Measurements from ENCODE around the gene HDAC8. TPM values are rescaled to one million over a fixed set of nuclear protein-coding genes. Genes with fewer than 3 reads are reported as not detected.
"Not testable (repeated sequence)": the region's sequence is repeated elsewhere in the genome, so short reads cannot be mapped to it uniquely, and the experiment has no call there.

Gene HDAC8
- polyA plus RNA-seq, 1 donor from 2014 or later: 54.0 TPM

DNA sequence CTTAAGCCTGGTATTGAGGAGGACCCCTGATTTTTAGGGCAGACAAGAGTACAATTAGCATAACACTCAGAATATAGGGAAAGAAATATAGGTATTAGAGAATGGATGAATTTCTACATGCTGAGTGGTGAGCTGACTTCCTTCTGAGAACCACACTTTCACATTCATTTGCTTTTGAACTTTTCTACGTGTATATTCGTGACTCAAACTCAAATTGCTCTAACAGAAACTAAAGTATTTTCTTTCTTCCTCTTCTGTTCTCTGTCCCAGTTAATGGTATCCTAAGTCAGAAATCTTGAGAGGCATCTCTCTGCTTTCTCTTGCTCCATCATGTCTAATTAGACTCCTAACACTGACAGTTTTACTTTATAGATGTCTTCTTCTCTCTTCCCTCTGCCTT is 163.8 kb downstream of the HDAC8 start:
- no peak overlapping the region for H3K27ac ChIP-seq (ENCODE audit: low read length)
- no peak overlapping the region for H2AFZ ChIP-seq (ENCODE audit: low read depth, low read length)
- no peak overlapping the region for H3K4me2 ChIP-seq (ENCODE audit: low read length)
- no peaks in the 10 kb centered on the region for H3K36me3 ChIP-seq (ENCODE audit: insufficient read depth, low read length)
- H3K27me3 ChIP-seq (ENCODE audit: insufficient read depth, low read depth, low read length): no peaks in the 10 kb centered on the region
- no peak overlapping the region for H3K4me3 ChIP-seq (ENCODE audit: low read length)
- no peaks in the 10 kb centered on the region for H3K9me2 ChIP-seq (ENCODE audit: insufficient read depth, low read length)
- no peaks in the 10 kb centered on the region for H4K20me1 ChIP-seq (ENCODE audit: insufficient read depth)
- TF ChIP-seq TAF1 (IDR thresholded peaks at IDR 0.05; ENCODE audit: low read depth) (no peak), POLR2AphosphoS5 (IDR thresholded peaks at IDR 0.05) (no peak), EP300 (conservative IDR thresholded peaks at IDR 0.05; ENCODE audit: poor library complexity, severe bottlenecking) (no peak), RAD21 (conservative IDR thresholded peaks at IDR 0.05) (no peak), SMC3 (conservative IDR thresholded peaks at IDR 0.05; ENCODE audit: poor library complexity) (no peak), EZH2 (IDR thresholded peaks at IDR 0.05; ENCODE audit: borderline replicate concordance, insufficient read depth, low read length, poor library complexity, severe bottlenecking) (no peak), MXI1 (conservative IDR thresholded peaks at IDR 0.05; ENCODE audit: poor library complexity, severe bottlenecking) (no peak)
- TF ChIP-seq, protein P1, sequence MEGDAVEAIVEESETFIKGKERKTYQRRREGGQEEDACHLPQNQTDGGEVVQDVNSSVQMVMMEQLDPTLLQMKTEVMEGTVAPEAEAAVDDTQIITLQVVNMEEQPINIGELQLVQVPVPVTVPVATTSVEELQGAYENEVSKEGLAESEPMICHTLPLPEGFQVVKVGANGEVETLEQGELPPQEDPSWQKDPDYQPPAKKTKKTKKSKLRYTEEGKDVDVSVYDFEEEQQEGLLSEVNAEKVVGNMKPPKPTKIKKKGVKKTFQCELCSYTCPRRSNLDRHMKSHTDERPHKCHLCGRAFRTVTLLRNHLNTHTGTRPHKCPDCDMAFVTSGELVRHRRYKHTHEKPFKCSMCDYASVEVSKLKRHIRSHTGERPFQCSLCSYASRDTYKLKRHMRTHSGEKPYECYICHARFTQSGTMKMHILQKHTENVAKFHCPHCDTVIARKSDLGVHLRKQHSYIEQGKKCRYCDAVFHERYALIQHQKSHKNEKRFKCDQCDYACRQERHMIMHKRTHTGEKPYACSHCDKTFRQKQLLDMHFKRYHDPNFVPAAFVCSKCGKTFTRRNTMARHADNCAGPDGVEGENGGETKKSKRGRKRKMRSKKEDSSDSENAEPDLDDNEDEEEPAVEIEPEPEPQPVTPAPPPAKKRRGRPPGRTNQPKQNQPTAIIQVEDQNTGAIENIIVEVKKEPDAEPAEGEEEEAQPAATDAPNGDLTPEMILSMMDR (IDR thresholded peaks at IDR 0.05; ENCODE audit: poor library complexity, severe bottlenecking): no peak
- TF ChIP-seq, protein P2, sequence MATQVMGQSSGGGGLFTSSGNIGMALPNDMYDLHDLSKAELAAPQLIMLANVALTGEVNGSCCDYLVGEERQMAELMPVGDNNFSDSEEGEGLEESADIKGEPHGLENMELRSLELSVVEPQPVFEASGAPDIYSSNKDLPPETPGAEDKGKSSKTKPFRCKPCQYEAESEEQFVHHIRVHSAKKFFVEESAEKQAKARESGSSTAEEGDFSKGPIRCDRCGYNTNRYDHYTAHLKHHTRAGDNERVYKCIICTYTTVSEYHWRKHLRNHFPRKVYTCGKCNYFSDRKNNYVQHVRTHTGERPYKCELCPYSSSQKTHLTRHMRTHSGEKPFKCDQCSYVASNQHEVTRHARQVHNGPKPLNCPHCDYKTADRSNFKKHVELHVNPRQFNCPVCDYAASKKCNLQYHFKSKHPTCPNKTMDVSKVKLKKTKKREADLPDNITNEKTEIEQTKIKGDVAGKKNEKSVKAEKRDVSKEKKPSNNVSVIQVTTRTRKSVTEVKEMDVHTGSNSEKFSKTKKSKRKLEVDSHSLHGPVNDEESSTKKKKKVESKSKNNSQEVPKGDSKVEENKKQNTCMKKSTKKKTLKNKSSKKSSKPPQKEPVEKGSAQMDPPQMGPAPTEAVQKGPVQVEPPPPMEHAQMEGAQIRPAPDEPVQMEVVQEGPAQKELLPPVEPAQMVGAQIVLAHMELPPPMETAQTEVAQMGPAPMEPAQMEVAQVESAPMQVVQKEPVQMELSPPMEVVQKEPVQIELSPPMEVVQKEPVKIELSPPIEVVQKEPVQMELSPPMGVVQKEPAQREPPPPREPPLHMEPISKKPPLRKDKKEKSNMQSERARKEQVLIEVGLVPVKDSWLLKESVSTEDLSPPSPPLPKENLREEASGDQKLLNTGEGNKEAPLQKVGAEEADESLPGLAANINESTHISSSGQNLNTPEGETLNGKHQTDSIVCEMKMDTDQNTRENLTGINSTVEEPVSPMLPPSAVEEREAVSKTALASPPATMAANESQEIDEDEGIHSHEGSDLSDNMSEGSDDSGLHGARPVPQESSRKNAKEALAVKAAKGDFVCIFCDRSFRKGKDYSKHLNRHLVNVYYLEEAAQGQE (IDR thresholded peaks at IDR 0.05; ENCODE audit: borderline replicate concordance): no peak
- H3K9ac ChIP-seq (ENCODE audit: low read length): no peak overlapping the region
- no peaks in the 10 kb centered on the region for H3K79me2 ChIP-seq (replicated peaks; ENCODE audit: insufficient read depth, low read length)
- no peaks in the 10 kb centered on the region for H3K9me3 ChIP-seq (ENCODE audit: low read length)
- H3F3A ChIP-seq (ENCODE audit: insufficient read depth, low read length, poor library complexity, severe bottlenecking): no peaks in the 10 kb centered on the region

DNA sequence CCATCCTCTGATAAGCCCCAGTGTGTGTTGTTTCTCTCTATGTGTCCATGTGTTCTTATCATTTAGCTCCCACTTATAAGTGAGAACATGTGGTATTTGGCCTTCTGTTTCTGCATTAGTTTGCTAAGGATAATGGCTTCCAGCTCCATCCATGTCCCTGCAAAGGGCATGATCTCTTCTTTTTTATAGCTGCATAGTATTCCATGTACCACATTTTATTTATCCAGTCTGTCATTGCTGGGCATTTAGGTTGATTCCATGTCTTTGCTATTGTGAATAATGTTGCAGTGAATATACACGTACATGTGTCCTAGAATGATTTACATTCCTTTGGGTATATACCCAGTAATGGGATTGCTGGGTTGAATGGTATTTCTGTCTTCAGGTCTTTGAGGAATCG is 167.5 kb downstream of the HDAC8 start:
- not testable (repeated sequence) for H3K9me3 ChIP-seq (ENCODE audit: low read length); H3K36me3 ChIP-seq (ENCODE audit: insufficient read depth, low read length); H3K9ac ChIP-seq (ENCODE audit: low read length); H4K20me1 ChIP-seq (ENCODE audit: insufficient read depth); H3K79me2 ChIP-seq (replicated peaks; ENCODE audit: insufficient read depth, low read length); H2AFZ ChIP-seq (ENCODE audit: low read depth, low read length); H3K27ac ChIP-seq (ENCODE audit: low read length); H3K27me3 ChIP-seq (ENCODE audit: insufficient read depth, low read depth, low read length); H3F3A ChIP-seq (ENCODE audit: insufficient read depth, low read length, poor library complexity, severe bottlenecking); H3K4me3 ChIP-seq (ENCODE audit: low read length); H3K9me2 ChIP-seq (ENCODE audit: insufficient read depth, low read length); H3K4me2 ChIP-seq (ENCODE audit: low read length)

DNA sequence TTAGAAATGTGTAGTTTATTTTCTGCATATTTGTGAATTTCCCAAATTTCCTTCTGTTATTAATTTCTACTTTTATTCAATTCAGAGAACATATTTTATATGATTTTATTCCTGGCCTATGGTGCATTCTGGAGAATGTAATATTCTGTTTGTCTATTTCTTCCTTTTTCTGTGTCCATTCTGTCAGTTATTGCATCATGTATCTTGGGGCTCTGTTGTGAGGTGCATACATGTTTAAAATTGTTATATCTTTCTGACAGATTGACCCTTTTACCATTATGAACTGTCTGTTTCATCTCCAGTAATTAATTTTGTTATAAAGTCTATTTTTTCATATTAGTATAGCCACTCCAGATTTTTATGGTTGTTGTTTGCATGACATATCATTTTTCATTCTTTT is 170.0 kb downstream of the HDAC8 start:
- H2AFZ ChIP-seq (ENCODE audit: low read depth, low read length): no peak overlapping the region
- no peak overlapping the region for H3K27ac ChIP-seq (ENCODE audit: low read length)
- H3F3A ChIP-seq (ENCODE audit: insufficient read depth, low read length, poor library complexity, severe bottlenecking): no peaks in the 10 kb centered on the region
- no peaks in the 10 kb centered on the region for H3K79me2 ChIP-seq (replicated peaks; ENCODE audit: insufficient read depth, low read length)
- TF ChIP-seq, protein P2 (IDR thresholded peaks at IDR 0.05; ENCODE audit: borderline replicate concordance): no peak
- no peak for TF ChIP-seq EZH2 (IDR thresholded peaks at IDR 0.05; ENCODE audit: borderline replicate concordance, insufficient read depth, low read length, poor library complexity, severe bottlenecking)
- TF ChIP-seq TAF1 (IDR thresholded peaks at IDR 0.05; ENCODE audit: low read depth): no peak
- TF ChIP-seq RAD21 (conservative IDR thresholded peaks at IDR 0.05): no peak
- no peak for TF ChIP-seq MXI1 (conservative IDR thresholded peaks at IDR 0.05; ENCODE audit: poor library complexity, severe bottlenecking)
- TF ChIP-seq SMC3 (conservative IDR thresholded peaks at IDR 0.05; ENCODE audit: poor library complexity): no peak
- TF ChIP-seq, protein P1 (IDR thresholded peaks at IDR 0.05; ENCODE audit: poor library complexity, severe bottlenecking): no peak
- no peak for TF ChIP-seq EP300 (conservative IDR thresholded peaks at IDR 0.05; ENCODE audit: poor library complexity, severe bottlenecking)
- TF ChIP-seq POLR2AphosphoS5 (IDR thresholded peaks at IDR 0.05): no peak
- no peaks in the 10 kb centered on the region for H3K9me3 ChIP-seq (ENCODE audit: low read length)
- no peak overlapping the region for H3K4me3 ChIP-seq (ENCODE audit: low read length)
- H4K20me1 ChIP-seq (ENCODE audit: insufficient read depth): no peaks in the 10 kb centered on the region
- no peaks in the 10 kb centered on the region for H3K36me3 ChIP-seq (ENCODE audit: insufficient read depth, low read length)
- H3K9me2 ChIP-seq (ENCODE audit: insufficient read depth, low read length): no peaks in the 10 kb centered on the region
- H3K27me3 ChIP-seq (ENCODE audit: insufficient read depth, low read depth, low read length): no peaks in the 10 kb centered on the region
- H3K9ac ChIP-seq (ENCODE audit: low read length): no peak overlapping the region
- H3K4me2 ChIP-seq (ENCODE audit: low read length): no peak overlapping the region

Measured in neural cell (in vitro differentiated cells).